Panc1 (cell line): Measurements from ENCODE around the gene PTPA.

Source experiments
- CTCF ChIP-seq: fragments of 450-650 bp; IDR thresholded peaks from 2 replicates; pipeline ENCODE4 v1.5.1; 2017; ENCODE audit warnings: mild to moderate bottlenecking
- POLR2AphosphoS5 ChIP-seq: IDR thresholded peaks from 2 replicates; pipeline ENCODE4 v1.6.1; 2012; ENCODE audit warnings: mild to moderate bottlenecking, low read depth, low read length, moderate library complexity
- REST ChIP-seq, 2 experiments: IDR thresholded peaks; 2 replicates each; pipeline ENCODE4 v1.6.1; 2011 to 2012; ENCODE audit warnings: low read depth in 2 of 2, control low read depth in 1 of 2, low read length in 1 of 2, mild to moderate bottlenecking in 1 of 2, moderate library complexity in 1 of 2; ENCODE audit not compliant: insufficient read depth in 1 of 2
- TCF7L2 ChIP-seq: IDR thresholded peaks from 2 replicates; pipeline ENCODE4 v1.6.1; 2011; ENCODE audit warnings: mild to moderate bottlenecking, low read depth, low read length, inconsistent platforms

- TF ChIP-seq CTCF (no peak), TCF7L2 (peak; percentile 94), POLR2AphosphoS5 (no peak), REST (IDR thresholded peaks at IDR 0.05; ENCODE audit: insufficient read depth in 1 of 2, low read depth in 2 of 2, low read length in 1 of 2) (no peak)
Measured at GRCh38 chr9:129178568-129179382, 67.6 kb downstream of the PTPA start.
